Measurements from ENCODE around the gene WLS. TPM values are rescaled to one million over a fixed set of nuclear protein-coding genes. Genes with fewer than 3 reads are reported as not detected.

Gene WLS
- total RNA-seq, 1 donor, result 4.7 TPM

DNA sequence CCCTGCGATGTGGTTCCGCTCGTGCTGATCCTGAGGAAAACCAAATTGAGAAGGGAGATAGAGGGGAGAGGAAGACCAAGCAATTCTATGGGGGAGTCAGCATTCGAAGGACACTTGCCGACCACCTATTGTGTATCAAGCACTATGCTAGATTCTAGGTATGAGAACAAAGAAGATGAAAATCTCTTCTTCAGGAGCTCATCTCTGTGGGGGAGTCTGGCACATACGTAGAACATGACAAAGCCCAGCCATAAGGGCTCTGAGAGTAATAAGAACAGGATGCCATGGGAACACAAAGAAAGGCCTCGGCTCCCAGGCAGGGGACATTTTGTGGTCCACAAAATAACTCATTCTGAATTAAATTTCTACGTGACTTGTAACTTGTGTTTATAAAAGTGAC, 83.7 kb downstream of the WLS start:
- Histone ChIP-seq H3K27me3 (ENCODE audit: insufficient read depth, low read length) (no peaks in the 10 kb centered on the region), H3K4me1 (ENCODE audit: insufficient read depth, low read length) (no peaks in the 10 kb centered on the region), H3K4me3 (ENCODE audit: low read length) (no peak overlapping the region), H3K9me3 (ENCODE audit: low read depth, low read length) (no peaks in the 10 kb centered on the region)

- no peaks in the 10 kb centered on the region for H3K9me3 ChIP-seq (ENCODE audit: low read depth, low read length)
- H3K27me3 ChIP-seq (ENCODE audit: insufficient read depth, low read length), result no peaks in the 10 kb centered on the region
- H3K4me1 ChIP-seq (ENCODE audit: insufficient read depth, low read length), result no peaks in the 10 kb centered on the region
- H3K4me3 ChIP-seq (ENCODE audit: low read length), result no peak overlapping the region
Observed at GRCh38 chr1:68147534-68148171, 84.7 kb downstream of the WLS start.

- H3K4me1 ChIP-seq (ENCODE audit: insufficient read depth, low read length), result no peaks in the 10 kb centered on the region
Observed at GRCh38 chr1:68145418-68146126, 86.8 kb downstream of the WLS start.

GRCh38 chr1:68144856-68145255, 87.5 kb downstream of the WLS start:
- Histone ChIP-seq H3K9me3 (ENCODE audit: low read depth, low read length) (no peaks in the 10 kb centered on the region), H3K27me3 (ENCODE audit: insufficient read depth, low read length) (no peaks in the 10 kb centered on the region), H3K4me1 (ENCODE audit: insufficient read depth, low read length) (no peaks in the 10 kb centered on the region)

More at GRCh38 chr1:68145418-68146126, 86.8 kb downstream of the WLS start:
- H3K4me3 ChIP-seq (ENCODE audit: low read length), result no peak overlapping the region
- no peaks in the 10 kb centered on the region for H3K9me3 ChIP-seq (ENCODE audit: low read depth, low read length)
- no peaks in the 10 kb centered on the region for H3K27me3 ChIP-seq (ENCODE audit: insufficient read depth, low read length)

GRCh38 chr1:68143633-68144032, 88.7 kb downstream of the WLS start:
- Histone ChIP-seq H3K4me1 (ENCODE audit: insufficient read depth, low read length) (no peaks in the 10 kb centered on the region), H3K9me3 (ENCODE audit: low read depth, low read length) (no peaks in the 10 kb centered on the region), H3K27me3 (ENCODE audit: insufficient read depth, low read length) (no peaks in the 10 kb centered on the region), H3K4me3 (ENCODE audit: low read length) (no peak overlapping the region)

More at GRCh38 chr1:68144856-68145255, 87.5 kb downstream of the WLS start:
- no peak overlapping the region for H3K4me3 ChIP-seq (ENCODE audit: low read length)

- Histone ChIP-seq H3K4me3 (ENCODE audit: low read length) (no peak overlapping the region), H3K9me3 (ENCODE audit: low read depth, low read length) (no peaks in the 10 kb centered on the region), H3K27me3 (ENCODE audit: insufficient read depth, low read length) (no peaks in the 10 kb centered on the region), H3K4me1 (ENCODE audit: insufficient read depth, low read length) (no peaks in the 10 kb centered on the region)
Observed at GRCh38 chr1:68142461-68142860, 89.9 kb downstream of the WLS start.

DNA sequence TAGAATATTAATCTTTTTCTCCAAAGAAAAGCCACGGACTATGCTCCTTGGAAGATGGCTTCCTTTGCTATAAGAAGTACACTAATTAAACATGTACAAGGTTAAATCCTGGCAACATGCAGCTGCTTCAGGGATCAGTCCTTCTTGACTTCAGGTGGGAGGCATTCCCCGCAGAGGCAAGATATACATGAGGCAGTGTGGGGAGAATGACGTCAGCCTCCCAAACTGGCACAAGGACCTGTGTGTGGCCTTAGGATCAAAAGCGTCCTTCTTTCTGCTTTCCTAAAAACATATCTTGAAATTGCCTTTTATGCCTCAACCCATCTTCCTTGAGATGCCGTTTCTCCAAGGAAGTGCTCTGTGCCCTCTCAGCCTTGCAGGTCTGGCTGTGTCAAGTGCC, 90.3 kb downstream of the WLS start:
- H3K4me1 ChIP-seq (ENCODE audit: insufficient read depth, low read length), result no peaks in the 10 kb centered on the region
- H3K27me3 ChIP-seq (ENCODE audit: insufficient read depth, low read length), result no peaks in the 10 kb centered on the region
- H3K4me3 ChIP-seq (ENCODE audit: low read length), result no peak overlapping the region
- no peaks in the 10 kb centered on the region for H3K9me3 ChIP-seq (ENCODE audit: low read depth, low read length)

DNA sequence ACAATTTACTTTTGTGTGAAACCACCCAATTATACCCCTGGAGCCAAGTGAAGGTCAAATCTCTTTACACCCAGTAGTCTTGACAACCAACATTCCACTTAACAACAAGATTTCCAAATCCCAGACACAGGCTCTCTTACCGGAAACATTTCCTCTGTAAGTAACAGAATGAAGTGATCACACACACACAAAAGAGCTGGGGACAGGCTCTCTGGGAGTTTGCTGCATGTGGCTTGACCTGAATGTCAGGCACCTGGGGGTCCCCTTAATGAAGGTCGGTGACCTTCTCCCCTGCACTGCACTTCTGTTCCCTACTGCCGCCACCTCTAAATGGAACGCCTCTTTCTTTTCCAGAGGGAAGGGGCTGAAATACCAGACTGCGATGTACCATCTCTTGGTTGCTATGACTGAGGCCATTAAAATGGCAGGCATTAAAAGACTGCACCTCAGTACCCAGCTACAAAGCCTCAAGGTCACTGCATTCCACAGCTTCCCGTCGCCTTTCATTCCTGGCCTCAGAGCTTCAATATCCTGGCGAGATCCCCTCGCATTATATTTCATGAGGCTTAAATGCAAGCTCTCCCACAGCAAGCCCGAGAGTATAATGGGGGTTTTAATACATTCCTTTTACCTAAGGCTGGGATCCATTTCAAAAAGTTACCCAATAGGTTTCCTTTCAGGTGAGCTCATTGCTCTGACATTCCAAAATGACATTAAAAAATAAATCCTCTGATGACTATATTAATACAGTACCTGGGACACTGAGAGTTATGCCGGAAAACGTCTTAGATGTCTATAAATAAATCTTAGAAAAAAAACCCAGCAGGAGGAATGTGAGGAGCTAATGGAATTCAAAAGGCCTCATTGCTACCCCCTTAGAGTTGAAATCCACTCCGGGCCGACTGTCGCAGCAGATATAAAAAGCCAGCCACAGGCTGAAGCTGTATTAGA, 91.0 kb downstream of the WLS start:
- Histone ChIP-seq H3K9me3 (ENCODE audit: low read depth, low read length) (no peaks in the 10 kb centered on the region), H3K27me3 (ENCODE audit: insufficient read depth, low read length) (no peaks in the 10 kb centered on the region), H3K4me3 (ENCODE audit: low read length) (no peak overlapping the region), H3K4me1 (ENCODE audit: insufficient read depth, low read length) (no peaks in the 10 kb centered on the region)

- H3K9me3 ChIP-seq (ENCODE audit: low read depth, low read length), result no peaks in the 10 kb centered on the region
- no peak overlapping the region for H3K4me3 ChIP-seq (ENCODE audit: low read length)
- no peaks in the 10 kb centered on the region for H3K27me3 ChIP-seq (ENCODE audit: insufficient read depth, low read length)
- H3K4me1 ChIP-seq (ENCODE audit: insufficient read depth, low read length), result no peaks in the 10 kb centered on the region
Observed at GRCh38 chr1:68140536-68140935, 91.8 kb downstream of the WLS start.

DNA sequence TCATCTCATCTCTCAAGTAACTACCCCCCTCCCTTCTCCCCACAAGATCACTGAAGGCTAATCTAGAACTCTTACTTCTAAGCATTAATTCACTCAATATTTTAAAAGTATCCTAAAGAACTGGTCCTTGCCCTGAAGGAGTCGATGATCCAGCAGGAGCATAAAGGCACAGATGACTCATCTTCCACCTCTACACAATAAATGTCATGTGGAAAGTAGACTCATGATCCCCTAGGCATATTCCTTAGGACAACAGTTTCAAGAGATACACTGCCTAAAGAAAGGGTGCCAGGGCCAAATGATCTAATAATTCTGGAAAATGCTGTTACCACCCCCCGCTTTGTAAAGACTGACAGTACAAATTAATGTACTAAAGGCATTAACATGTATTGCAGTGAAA, 96.1 kb downstream of the WLS start:
- Histone ChIP-seq H3K4me3 (ENCODE audit: low read length) (no peak overlapping the region), H3K9me3 (ENCODE audit: low read depth, low read length) (no peaks in the 10 kb centered on the region), H3K27me3 (ENCODE audit: insufficient read depth, low read length) (no peaks in the 10 kb centered on the region), H3K4me1 (ENCODE audit: insufficient read depth, low read length) (no peaks in the 10 kb centered on the region)

GRCh38 chr1:68132426-68133130, 99.7 kb downstream of the WLS start:
- Histone ChIP-seq H3K4me1 (ENCODE audit: insufficient read depth, low read length) (no peaks in the 10 kb centered on the region), H3K27me3 (ENCODE audit: insufficient read depth, low read length) (no peaks in the 10 kb centered on the region), H3K4me3 (ENCODE audit: low read length) (no peak overlapping the region), H3K9me3 (ENCODE audit: low read depth, low read length) (no peaks in the 10 kb centered on the region)

DNA sequence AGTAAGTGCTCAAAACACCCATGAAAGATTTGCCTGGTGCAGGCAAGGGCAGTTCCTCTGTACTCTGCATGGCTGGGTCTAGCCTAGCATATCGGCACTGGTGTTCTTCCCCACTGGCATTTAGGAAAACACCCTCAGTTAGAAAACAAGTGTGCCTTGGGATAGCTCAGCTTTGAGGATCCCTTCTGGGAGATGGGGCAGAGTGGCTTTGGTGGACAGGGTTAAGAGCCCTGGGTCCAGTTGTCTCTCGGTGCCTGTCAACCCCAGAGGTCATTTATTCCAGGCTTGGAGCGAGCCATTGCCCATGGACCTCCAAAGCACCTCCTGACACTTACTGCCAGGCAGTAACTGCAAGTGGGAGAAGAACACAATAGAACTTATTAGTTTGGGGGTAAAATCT, 101.1 kb downstream of the WLS start:
- no peak overlapping the region for H3K4me3 ChIP-seq (ENCODE audit: low read length)

DNA sequence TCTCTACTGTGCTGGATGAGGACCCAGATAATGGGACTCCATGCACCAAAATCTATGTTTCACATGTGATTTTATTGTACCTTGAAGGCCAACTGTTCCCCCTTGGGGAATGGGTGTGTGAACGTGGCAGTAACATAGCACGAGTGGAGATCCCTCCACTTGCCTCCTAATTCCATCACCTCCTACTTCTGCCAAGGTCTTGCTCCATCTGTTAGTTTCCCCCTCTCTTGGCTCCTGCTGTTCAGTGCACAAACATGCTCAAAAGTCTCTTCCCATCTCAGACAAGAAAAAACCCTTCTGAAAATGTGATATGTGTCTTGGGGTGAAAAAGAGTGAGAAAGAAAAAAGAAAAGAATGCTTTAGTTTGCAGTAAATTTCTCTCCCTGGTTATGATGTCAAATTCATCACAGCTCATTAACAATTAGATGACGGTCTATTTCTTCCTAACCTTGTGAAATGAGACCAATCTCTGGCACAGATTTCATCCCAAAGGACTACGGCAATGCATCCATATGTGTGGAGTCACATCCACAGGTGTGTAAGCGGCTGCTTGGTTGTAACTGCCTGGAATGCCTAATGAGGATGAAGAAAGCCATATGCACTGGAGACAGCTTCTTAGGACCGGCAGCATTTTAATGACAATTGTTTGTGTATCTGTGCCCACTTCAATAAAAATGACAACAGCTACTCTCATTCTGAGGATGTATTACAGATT, 102.6 kb downstream of the WLS start:
- no peak overlapping the region for H3K4me3 ChIP-seq (ENCODE audit: low read length)
- no peaks in the 10 kb centered on the region for H3K4me1 ChIP-seq (ENCODE audit: insufficient read depth, low read length)
- H3K27me3 ChIP-seq (ENCODE audit: insufficient read depth, low read length), result no peaks in the 10 kb centered on the region
- H3K9me3 ChIP-seq (ENCODE audit: low read depth, low read length), result no peaks in the 10 kb centered on the region

More for the DNA sequence above, 101.1 kb downstream of the WLS start:
- Histone ChIP-seq H3K9me3 (ENCODE audit: low read depth, low read length) (no peaks in the 10 kb centered on the region), H3K27me3 (ENCODE audit: insufficient read depth, low read length) (no peaks in the 10 kb centered on the region), H3K4me1 (ENCODE audit: insufficient read depth, low read length) (no peaks in the 10 kb centered on the region)

GRCh38 chr1:68128820-68129219, 103.5 kb downstream of the WLS start:
- H3K27me3 ChIP-seq (ENCODE audit: insufficient read depth, low read length), result no peaks in the 10 kb centered on the region
- H3K9me3 ChIP-seq (ENCODE audit: low read depth, low read length), result no peaks in the 10 kb centered on the region
- H3K4me1 ChIP-seq (ENCODE audit: insufficient read depth, low read length), result no peaks in the 10 kb centered on the region
- no peak overlapping the region for H3K4me3 ChIP-seq (ENCODE audit: low read length)

Measured in mononuclear cell (primary cell).